ENCODE measurements around the gene LDAF1.
"Not testable (repeated sequence)": the region's sequence is repeated elsewhere in the genome, so short reads cannot be mapped to it uniquely, and the experiment has no call there.

The LDAF1 gene

GRCh38 chr16:21163576-21163975, 5.1 kb downstream of the LDAF1 start:
- no peak for DNase-seq

- DNase-seq: no peak
These were observed 6.2 kb downstream of the LDAF1 start for GRCh38 chr16:21164521-21165168.

- no peak for DNase-seq
These were observed 8.1 kb downstream of the LDAF1 start for GRCh38 chr16:21166561-21166961.

GRCh38 chr16:21167360-21167759, 8.9 kb downstream of the LDAF1 start:
- no peak for DNase-seq

- no peak for DNase-seq
These were observed 9.6 kb downstream of the LDAF1 start for GRCh38 chr16:21167929-21168602.

GRCh38 chr16:21169249-21169981, 10.9 kb downstream of the LDAF1 start:
- DNase-seq: no peak

GRCh38 chr16:21170116-21170515, 11.6 kb downstream of the LDAF1 start:
- not testable (repeated sequence) for DNase-seq

GRCh38 chr16:21172650-21173049, 14.2 kb downstream of the LDAF1 start:
- DNase-seq: no peak

GRCh38 chr16:21175397-21175796, 16.9 kb downstream of the LDAF1 start:
- no peak for DNase-seq

- DNase-seq: no peak
These were observed 20.9 kb downstream of the LDAF1 start for GRCh38 chr16:21179126-21179982.

- DNase-seq: no peak
These were observed 21.5 kb downstream of the LDAF1 start for GRCh38 chr16:21179983-21180365.

GRCh38 chr16:21183995-21184394, 25.5 kb downstream of the LDAF1 start:
- no peak for DNase-seq

GRCh38 chr16:21184834-21185233, 26.4 kb downstream of the LDAF1 start:
- no peak for DNase-seq

GRCh38 chr16:21185659-21186325, 27.3 kb downstream of the LDAF1 start:
- DNase-seq: no peak

- DNase-seq: no peak
These were observed 27.8 kb downstream of the LDAF1 start for GRCh38 chr16:21186326-21186691.

GRCh38 chr16:21189311-21189710, 30.8 kb downstream of the LDAF1 start:
- DNase-seq: no peak

- DNase-seq: no peak
These were observed 31.5 kb downstream of the LDAF1 start for GRCh38 chr16:21190013-21190412.

GRCh38 chr16:21190599-21190998, 32.1 kb downstream of the LDAF1 start:
- DNase-seq: no peak

GRCh38 chr16:21192991-21193390, 34.5 kb downstream of the LDAF1 start:
- DNase-seq: no peak

GRCh38 chr16:21194771-21195301, 36.4 kb downstream of the LDAF1 start:
- DNase-seq: no peak

- DNase-seq: not testable (repeated sequence)
These were observed 36.9 kb downstream of the LDAF1 start for GRCh38 chr16:21195330-21195729.

GRCh38 chr16:21197112-21197511, 38.6 kb downstream of the LDAF1 start:
- no peak for DNase-seq

Data from CD4-positive, alpha-beta T cell treated with Interferon alpha-2 for 1 hour (primary cell).